ENCODE results near the gene ATP10A.

Gene ATP10A

GRCh38 chr15:25866251-25866650 is 3.1 kb upstream of the ATP10A start:
- TF ChIP-seq, protein P1, sequence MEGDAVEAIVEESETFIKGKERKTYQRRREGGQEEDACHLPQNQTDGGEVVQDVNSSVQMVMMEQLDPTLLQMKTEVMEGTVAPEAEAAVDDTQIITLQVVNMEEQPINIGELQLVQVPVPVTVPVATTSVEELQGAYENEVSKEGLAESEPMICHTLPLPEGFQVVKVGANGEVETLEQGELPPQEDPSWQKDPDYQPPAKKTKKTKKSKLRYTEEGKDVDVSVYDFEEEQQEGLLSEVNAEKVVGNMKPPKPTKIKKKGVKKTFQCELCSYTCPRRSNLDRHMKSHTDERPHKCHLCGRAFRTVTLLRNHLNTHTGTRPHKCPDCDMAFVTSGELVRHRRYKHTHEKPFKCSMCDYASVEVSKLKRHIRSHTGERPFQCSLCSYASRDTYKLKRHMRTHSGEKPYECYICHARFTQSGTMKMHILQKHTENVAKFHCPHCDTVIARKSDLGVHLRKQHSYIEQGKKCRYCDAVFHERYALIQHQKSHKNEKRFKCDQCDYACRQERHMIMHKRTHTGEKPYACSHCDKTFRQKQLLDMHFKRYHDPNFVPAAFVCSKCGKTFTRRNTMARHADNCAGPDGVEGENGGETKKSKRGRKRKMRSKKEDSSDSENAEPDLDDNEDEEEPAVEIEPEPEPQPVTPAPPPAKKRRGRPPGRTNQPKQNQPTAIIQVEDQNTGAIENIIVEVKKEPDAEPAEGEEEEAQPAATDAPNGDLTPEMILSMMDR (IDR thresholded peaks at IDR 0.05; ENCODE audit: low read depth, low read length, missing control alignments) = no peak
- no peaks in the 10 kb centered on the region for H3K36me3 ChIP-seq (replicated peaks)
- in situ Hi-C loops (cut with HindIII; ENCODE audit: low pct_ligation_motif_present, low sequenced_read_pairs) = no loop called here
- no peaks in the 10 kb centered on the region for H3K27me3 ChIP-seq (replicated peaks)
- H3K27ac ChIP-seq = no peak overlapping the region
- DNase-seq = no peak
- no peak overlapping the region for H3K4me3 ChIP-seq (ENCODE audit: low read depth, low read length)

GRCh38 chr15:25864966-25865365 is 1.8 kb upstream of the ATP10A start:
- DNase-seq = no peak
- in situ Hi-C loops (cut with HindIII; ENCODE audit: low pct_ligation_motif_present, low sequenced_read_pairs) = no loop called here

DNA sequence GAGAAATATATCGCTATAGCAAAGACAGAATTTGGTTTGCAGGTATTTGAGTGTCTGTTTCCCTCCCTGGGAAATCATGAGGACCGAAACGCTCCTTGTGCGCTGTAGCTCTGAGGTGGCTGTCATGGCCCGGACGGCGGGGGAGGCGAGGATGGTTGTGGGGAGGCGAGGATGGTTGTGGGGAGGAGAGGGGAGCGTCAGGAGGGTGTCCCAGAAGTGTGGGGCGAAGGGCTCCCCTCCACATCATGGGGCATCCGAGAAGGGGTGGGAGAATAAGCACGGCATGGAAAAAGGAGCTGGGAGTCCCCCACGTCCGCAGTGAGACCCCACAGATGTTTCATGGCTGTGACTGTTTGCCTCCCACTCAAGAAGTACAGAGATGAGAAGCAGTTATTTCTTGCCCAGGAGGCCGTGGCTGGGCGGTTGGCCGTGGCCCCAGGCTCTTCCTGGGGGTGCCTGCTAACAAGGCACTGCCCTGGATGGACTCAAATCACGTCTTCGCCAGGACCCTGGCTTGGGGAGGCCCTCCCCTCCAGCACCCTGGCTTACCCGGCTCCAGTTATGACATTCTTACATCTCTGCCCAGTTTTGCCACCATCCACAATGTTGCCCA is 947 bp upstream of the ATP10A start:
- no peaks in the 10 kb centered on the region for H3K36me3 ChIP-seq (replicated peaks)
- no peak for DNase-seq
- TF ChIP-seq, protein P1 (IDR thresholded peaks at IDR 0.05; ENCODE audit: low read depth, low read length, missing control alignments) = no peak
- H3K27ac ChIP-seq = no peak overlapping the region
- no peak overlapping the region for H3K4me3 ChIP-seq (ENCODE audit: low read depth, low read length)
- in situ Hi-C loops (cut with HindIII; ENCODE audit: low pct_ligation_motif_present, low sequenced_read_pairs) = no loop called here
- H3K27me3 ChIP-seq (replicated peaks) = no peaks in the 10 kb centered on the region

More at GRCh38 chr15:25864966-25865365, 1.8 kb upstream of the ATP10A start:
- no peaks in the 10 kb centered on the region for H3K27me3 ChIP-seq (replicated peaks)
- no peak overlapping the region for H3K27ac ChIP-seq
- no peaks in the 10 kb centered on the region for H3K36me3 ChIP-seq (replicated peaks)
- TF ChIP-seq, protein P1 (IDR thresholded peaks at IDR 0.05; ENCODE audit: low read depth, low read length, missing control alignments) = no peak
- H3K4me3 ChIP-seq (ENCODE audit: low read depth, low read length) = no peak overlapping the region

- Histone ChIP-seq H3K27me3 (replicated peaks) (no peaks in the 10 kb centered on the region), H3K36me3 (replicated peaks) (no peaks in the 10 kb centered on the region), H3K27ac (no peak overlapping the region), H3K4me3 (ENCODE audit: low read depth, low read length) (peak overlapping the region; percentile 57)
- TF ChIP-seq, protein P1 (IDR thresholded peaks at IDR 0.05; ENCODE audit: low read depth, low read length, missing control alignments) = no peak
- no peak for DNase-seq
- in situ Hi-C loops (cut with HindIII; ENCODE audit: low pct_ligation_motif_present, low sequenced_read_pairs) = no loop called here
Measured at GRCh38 chr15:25862472-25863110, 536 bp downstream of the ATP10A start.

DNA sequence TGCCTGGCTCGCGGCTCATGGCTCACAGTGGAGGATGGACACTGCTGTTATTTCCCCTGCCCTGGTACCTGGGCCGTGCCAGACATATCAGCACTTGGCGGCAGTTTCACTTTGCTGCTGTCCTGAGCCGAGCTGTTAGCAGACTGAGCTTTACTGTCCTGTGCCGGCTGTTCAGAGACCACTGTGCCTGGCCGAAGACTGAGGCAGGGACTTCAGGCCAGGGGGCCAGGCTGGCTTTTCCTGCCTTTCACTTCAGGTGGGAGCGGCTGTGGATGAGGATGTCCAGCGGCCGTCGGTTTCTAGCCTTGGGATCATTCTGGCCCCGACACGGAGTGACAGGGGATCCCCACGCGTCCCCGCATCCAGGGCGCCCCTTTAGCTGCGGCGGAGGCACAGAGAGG is 1.1 kb downstream of the ATP10A start:
- no peaks in the 10 kb centered on the region for H3K36me3 ChIP-seq (replicated peaks)
- in situ Hi-C loops (cut with HindIII; ENCODE audit: low pct_ligation_motif_present, low sequenced_read_pairs) = no loop called here
- H3K4me3 ChIP-seq (ENCODE audit: low read depth, low read length) = peak overlapping the region; percentile 57
- DNase-seq = no peak
- no peaks in the 10 kb centered on the region for H3K27me3 ChIP-seq (replicated peaks)
- TF ChIP-seq, protein P1 (IDR thresholded peaks at IDR 0.05; ENCODE audit: low read depth, low read length, missing control alignments) = no peak
- no peak overlapping the region for H3K27ac ChIP-seq

Data from brain microvascular endothelial cell (primary cell).